Transverse colon (tissue), 4 donors: ENCODE results near the gene AVPI1. TPM values are rescaled to one million over a fixed set of nuclear protein-coding genes. Genes with fewer than 3 reads are reported as not detected.
A peak's percentile ranks its signal among the peaks of the same experiment; 100 is the strongest.

Experiments used
- DNase-seq: peaks from one replicate; pipeline ENCODE4 v3.0.0-alpha.2; 2019
- H3K27ac ChIP-seq, 4 donors: fragments of 200-600 bp; sonication (generic); 2 replicates each; pipeline ENCODE4 v1.5.1; 2016 to 2018; ENCODE audit warnings: inconsistent platforms in 4 of 4
- H3K27me3 ChIP-seq: fragments of 200-600 bp; sonication (generic); 2 replicates; pipeline ENCODE4 v1.5.1; 2017; ENCODE audit warnings: inconsistent platforms
- H3K36me3 ChIP-seq, 4 donors: fragments of 200-600 bp; sonication (generic); 2 replicates each; pipeline ENCODE4 v1.5.1; 2017 to 2019; ENCODE audit warnings: inconsistent platforms in 4 of 4
- H3K4me1 ChIP-seq, 4 donors: fragments of 200-600 bp; sonication (generic); 2 replicates each; pipeline ENCODE4 v1.5.1; 2017 to 2020; ENCODE audit warnings: inconsistent platforms in 4 of 4
- H3K4me3 ChIP-seq, 4 donors: fragments of 200-600 bp; sonication (generic); 1 replicate in 1 of 4; 2 replicates in 3 of 4; pipeline versions ENCODE4 v1.5.1 to v1.6.1; 2017 to 2019; ENCODE audit warnings: inconsistent platforms in 4 of 4
- H3K9me3 ChIP-seq, 2 donors: fragments of 200-600 bp; sonication (generic); 2 replicates each; pipeline ENCODE4 v1.5.1; 2017 to 2019; ENCODE audit warnings: inconsistent platforms in 2 of 2
- CTCF ChIP-seq, 5 experiments: fragments of 200-600 bp in 3 of 5; fragments of 450-650 bp in 2 of 5; sonication (generic) in 3 of 5; IDR thresholded peaks; 1 replicate in 2 of 5; 2 replicates in 3 of 5; pipeline ENCODE4 v1.5.1; 2016 to 2017; ENCODE audit warnings: antibody characterized with exemption in 5 of 5, inconsistent platforms in 3 of 5, mild to moderate bottlenecking in 2 of 5, moderate library complexity in 1 of 5
- EP300 ChIP-seq: sonication (generic); formaldehyde crosslinking; IDR thresholded peaks from one replicate; pipeline ENCODE4 v1.6.1; 2017; ENCODE audit warnings: antibody characterized with exemption, low read depth
- POLR2A ChIP-seq: fragments of 450-650 bp; IDR thresholded peaks from one replicate; pipeline ENCODE4 v1.6.1; 2016; ENCODE audit warnings: antibody characterized with exemption, mild to moderate bottlenecking, moderate library complexity
- POLR2AphosphoS5 ChIP-seq, 3 donors: sonication (generic); formaldehyde crosslinking; IDR thresholded peaks; one replicate each; pipeline ENCODE4 v1.6.1; 2016; ENCODE audit warnings: antibody characterized with exemption in 3 of 3
- WGBS, 2 donors: methylation state at CpG; one replicate each; pipeline ENCODE4 v1.1.5; 2018; ENCODE audit warnings: low coverage in 1 of 2; 5-methylcytosine and 5-hydroxymethylcytosine counted together
- in situ Hi-C, 4 donors: fragments of 200-750 bp; cut with MboI; loops; one replicate each; pipeline versions ENCODE4 v1.15.0 to v1.15.1; 2017; ENCODE audit warnings: low sequenced_read_pairs in 3 of 4, low pct_ligation_motif_present in 1 of 4, low pct_unique_long_range_greater_than_20kb in 1 of 4
- intact Hi-C: fragments of 100-400 bp; cut with DNase I; formaldehyde crosslinking; loops from one replicate; pipeline ENCODE4 v1.15.1; 2023; ENCODE audit warnings: low total_unique reads
- total RNA-seq, 4 donors: library from RNA; depleted of rRNA; stranded (reverse); fragments of >200 nt; gene quantifications; one replicate each; pipeline ENCODE4 v1.1.0, GENCODE V29; 2016

Gene AVPI1
- total RNA-seq, 4 donors from 2014 or later: 24.3 to 79.3 (median 47.9) TPM

DNA sequence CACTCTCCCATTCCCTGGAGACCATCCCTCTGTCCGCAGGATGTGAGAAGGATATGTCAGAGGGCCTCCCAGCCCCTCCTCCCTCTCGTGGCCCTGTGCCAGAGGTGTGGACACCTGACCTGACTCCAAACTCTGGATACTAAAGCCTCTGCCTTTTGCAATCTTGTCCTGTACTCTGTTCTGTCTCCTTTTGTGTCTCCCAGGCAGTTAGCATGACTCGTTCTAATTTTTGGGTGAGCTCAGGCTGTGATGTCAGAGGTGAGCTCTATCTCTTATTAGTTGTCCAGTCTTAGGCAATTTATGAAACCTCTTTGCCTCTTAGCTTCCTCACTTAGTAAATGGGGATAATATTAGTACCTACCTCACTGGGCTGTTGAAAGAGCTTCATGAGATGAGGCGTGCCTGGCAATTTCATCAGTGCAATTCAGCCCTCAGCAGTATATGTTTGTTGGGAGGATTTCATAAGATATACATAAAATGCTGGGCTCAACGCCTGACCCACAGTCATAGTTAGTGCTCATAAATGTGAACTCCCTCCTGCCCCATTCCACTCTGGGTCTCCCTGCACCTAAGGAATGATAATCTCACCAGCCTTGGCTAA, 37.4 kb upstream of the AVPI1 start:
- WGBS, 2 donors: 38 to 45% methylated on average over 3 to 5 of the region's 5 CpGs
- peaks cover 16 to 72% (median 44%) of the 10 kb centered on the region in 4 donors for H3K4me1 ChIP-seq
- no peaks in the 10 kb centered on the region for H3K36me3 ChIP-seq
- H3K4me3 ChIP-seq: no peak overlapping the region
- TF ChIP-seq POLR2A (no peak), CTCF (IDR thresholded peaks at IDR 0.05) (no peak), POLR2AphosphoS5 (IDR thresholded peaks at IDR 0.05) (no peak), EP300 (no peak)
- peak overlapping the region; percentile 61 to 78 (median 70) for H3K27ac ChIP-seq
- no peaks in the 10 kb centered on the region for H3K9me3 ChIP-seq
- H3K27me3 ChIP-seq: no peaks in the 10 kb centered on the region
- DNase-seq: peak; percentile 54
- intact Hi-C loops: no loop called here
- in situ Hi-C loops: no loop called here

DNA sequence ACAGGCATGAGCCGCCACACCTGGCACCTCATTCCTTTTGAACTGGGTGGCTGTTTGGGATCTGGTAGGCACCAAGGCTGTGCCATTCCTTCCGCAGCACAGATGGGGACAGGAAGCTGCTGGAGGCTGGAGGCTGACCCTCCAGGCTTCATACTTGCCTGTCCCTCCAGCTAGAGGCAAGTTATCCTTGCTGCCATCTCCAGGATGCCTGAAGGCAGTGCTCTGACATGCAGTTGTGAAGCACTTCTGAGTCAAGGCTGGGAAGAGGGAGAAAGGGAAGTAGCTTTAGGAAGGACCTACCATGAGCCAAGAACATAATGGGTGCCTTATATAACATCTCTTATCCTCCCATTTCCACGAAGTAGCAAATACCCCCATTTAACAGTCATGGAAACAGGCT, 36.0 kb upstream of the AVPI1 start:
- 50 to 77% methylated on average over 1 to 3 of the region's 3 CpGs for WGBS, 2 donors
- no peak overlapping the region for H3K4me3 ChIP-seq
- intact Hi-C loops: no loop called here

DNA sequence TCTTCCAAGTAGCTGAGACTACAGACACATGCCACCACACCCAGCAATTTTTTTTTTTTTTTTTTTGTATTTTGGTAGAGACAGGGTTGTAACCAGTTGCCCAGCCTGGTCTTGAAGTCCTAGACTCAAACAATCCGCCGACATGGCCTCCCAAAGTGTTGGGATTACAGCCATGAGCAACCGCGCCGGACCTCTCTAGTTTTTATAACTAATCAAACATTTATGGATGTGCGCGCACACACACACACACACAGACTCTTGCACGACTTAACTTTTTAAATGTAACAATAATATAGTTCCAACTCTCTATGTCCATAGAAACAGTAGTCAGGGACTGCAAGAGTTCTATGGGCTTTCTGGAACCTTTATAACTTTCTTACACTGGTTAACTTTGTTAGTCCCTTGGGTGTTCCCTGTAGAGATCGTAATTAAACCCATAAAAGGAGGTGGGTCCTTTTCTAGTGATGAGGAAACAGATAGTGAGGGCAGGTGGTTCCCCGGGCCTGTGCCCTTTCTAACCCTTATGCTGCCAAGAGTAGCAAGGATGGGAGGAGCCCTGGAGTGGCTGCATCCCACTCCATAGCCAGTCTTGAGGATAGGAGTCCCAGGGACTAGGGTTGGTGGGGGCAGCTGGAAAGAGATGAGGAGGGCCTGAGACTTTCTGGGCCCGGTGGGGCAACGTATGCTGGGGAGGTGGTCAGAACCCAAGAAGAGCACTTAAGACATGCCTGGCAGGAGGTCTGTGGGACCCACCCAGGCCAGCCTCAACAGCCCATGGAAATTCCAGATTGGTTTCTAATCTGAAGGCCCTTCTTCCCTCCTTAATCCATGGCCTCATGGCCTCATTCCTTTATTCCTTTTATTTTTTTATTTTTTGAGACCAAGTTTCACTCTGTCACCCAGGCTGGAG, 35.1 kb upstream of the AVPI1 start:
- H3K4me3 ChIP-seq: no peak overlapping the region
- H3K9me3 ChIP-seq: no peaks in the 10 kb centered on the region
- no peak for TF ChIP-seq POLR2A
- TF ChIP-seq POLR2AphosphoS5 (IDR thresholded peaks at IDR 0.05): peak in 2 of 3 donors; percentile 14 to 48
- peaks cover 39 to 89% (median 65%) of the 10 kb centered on the region in 4 donors for H3K4me1 ChIP-seq
- peak overlapping the region; percentile 79 to 83 (median 82) for H3K27ac ChIP-seq
- peak; percentile 82 for DNase-seq
- H3K27me3 ChIP-seq: no peaks in the 10 kb centered on the region
- intact Hi-C loops (no loop called here), in situ Hi-C loops (no loop called here)
- H3K36me3 ChIP-seq: no peaks in the 10 kb centered on the region
- 15 to 40% methylated on average over 4 to 12 of the region's 12 CpGs for WGBS, 2 donors

More for the DNA sequence above, 36.0 kb upstream of the AVPI1 start:
- H3K4me1 ChIP-seq: peaks cover 30 to 86% (median 59%) of the 10 kb centered on the region in 4 donors
- no peak for DNase-seq
- H3K9me3 ChIP-seq: no peaks in the 10 kb centered on the region
- TF ChIP-seq POLR2A (no peak), POLR2AphosphoS5 (IDR thresholded peaks at IDR 0.05) (no peak), EP300 (no peak), CTCF (IDR thresholded peaks at IDR 0.05) (no peak)
- in situ Hi-C loops: no loop called here
- H3K36me3 ChIP-seq: no peaks in the 10 kb centered on the region
- H3K27ac ChIP-seq: peak overlapping the region; percentile 66 to 83 (median 82)
- no peaks in the 10 kb centered on the region for H3K27me3 ChIP-seq

DNA sequence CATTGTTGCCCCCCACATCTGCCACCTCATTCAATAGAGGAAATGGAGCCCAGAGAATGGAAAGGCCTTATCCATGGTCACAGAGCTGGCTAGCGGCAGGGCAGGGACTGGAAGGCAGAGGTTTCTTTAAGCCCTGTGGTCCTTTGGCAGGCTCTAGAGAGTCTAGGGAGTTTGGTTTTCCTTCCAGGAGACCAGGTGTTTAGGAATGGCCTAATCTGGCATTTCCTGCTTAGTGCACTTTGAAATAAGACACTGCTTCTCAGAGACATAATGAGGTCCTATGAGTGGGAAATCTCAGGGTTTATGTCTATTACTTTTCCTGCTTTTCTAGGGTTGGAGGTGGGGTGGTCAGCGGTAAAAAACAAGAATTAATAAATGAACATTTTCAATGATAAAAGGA, 32.6 kb upstream of the AVPI1 start:
- Histone ChIP-seq H3K27me3 (no peaks in the 10 kb centered on the region), H3K4me1 (peaks cover 54 to 91% (median 75%) of the 10 kb centered on the region in 4 donors), H3K4me3 (no peak overlapping the region), H3K27ac (peak overlapping the region; percentile 87 to 99 (median 96)), H3K36me3 (no peaks in the 10 kb centered on the region), H3K9me3 (no peaks in the 10 kb centered on the region)
- TF ChIP-seq POLR2A (no peak), EP300 (no peak), POLR2AphosphoS5 (IDR thresholded peaks at IDR 0.05) (no peak), CTCF (IDR thresholded peaks at IDR 0.05) (no peak)
- WGBS, 2 donors: 86 to 100% methylated on average over 1 to 2 of the region's 2 CpGs
- in situ Hi-C loops (no loop called here), intact Hi-C loops (no loop called here)
- no peak for DNase-seq
